ENCODE results near the gene MAP3K14. TPM values are rescaled to one million over a fixed set of nuclear protein-coding genes. Genes with fewer than 3 reads are reported as not detected.

MAP3K14 gene
- total RNA-seq, 1 experiment from 2014 or later = 10.0 TPM

DNA sequence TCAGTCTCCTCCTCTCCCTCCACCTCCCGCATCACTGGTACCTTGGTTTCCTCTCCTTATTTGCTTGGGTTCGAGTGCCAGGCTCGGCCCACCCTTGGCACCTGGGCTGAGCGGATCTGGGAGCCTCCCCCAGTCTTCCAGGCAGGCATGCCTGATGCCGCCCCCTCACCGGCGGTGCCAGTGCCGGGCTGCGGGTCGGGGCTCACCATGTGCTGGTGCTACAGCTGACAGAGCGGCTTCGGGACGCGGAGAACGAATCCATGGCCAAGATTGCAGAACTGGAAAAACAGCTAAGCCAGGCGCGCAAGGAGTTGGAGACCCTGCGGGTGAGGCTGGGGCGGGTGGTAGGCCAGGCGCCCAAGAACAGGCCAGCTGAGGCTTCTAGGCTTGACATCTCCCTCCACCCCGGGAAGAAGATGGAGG lies 75.9 kb downstream of the MAP3K14 start:
- Histone ChIP-seq H3K4me1 (peaks cover 4% of the 10 kb centered on the region), H3K27me3 (replicated peaks; ENCODE audit: control insufficient read depth, insufficient read depth, low read length) (no peaks in the 10 kb centered on the region), H3K9me3 (no peaks in the 10 kb centered on the region), H3K4me3 (ENCODE audit: low read depth, low read length) (no peak overlapping the region), H3K36me3 (ENCODE audit: control insufficient read depth, insufficient read depth, low read length) (no peaks in the 10 kb centered on the region)
- BruUV-seq (replicated peaks) = no TSS peak
- peak overlapping the region; percentile 63 for H3K4me3 Mint-ChIP-seq (ENCODE audit: unreplicated experiment)
- DNase-seq = no peak
- H3K9me3 Mint-ChIP-seq (ENCODE audit: unreplicated experiment) = no peaks in the 10 kb centered on the region
- H3K27me3 Mint-ChIP-seq (ENCODE audit: insufficient read depth, unreplicated experiment) = peaks cover 3% of the 10 kb centered on the region
- no peak overlapping the region for H3K27ac Mint-ChIP-seq (ENCODE audit: unreplicated experiment)
- ChIA-PET CTCF (interaction anchor here (1.2 to 2.5 kb wide), 3 partner anchors 22 to 145 kb away, joined by 3 to 12 read pairs (median 6); partner anchors contain the start of gene ACBD4), POLR2A (interaction anchor here (1.4 kb wide), 1 partner anchor 80 kb away, joined by 7 read pairs; the partner anchor contains the start of gene HEXIM2)
- H3K36me3 Mint-ChIP-seq (ENCODE audit: insufficient read depth, unreplicated experiment) = peaks cover 14% of the 10 kb centered on the region
- H3K4me1 Mint-ChIP-seq (ENCODE audit: low read depth, unreplicated experiment) = no peaks in the 10 kb centered on the region
- TF ChIP-seq, protein P1, sequence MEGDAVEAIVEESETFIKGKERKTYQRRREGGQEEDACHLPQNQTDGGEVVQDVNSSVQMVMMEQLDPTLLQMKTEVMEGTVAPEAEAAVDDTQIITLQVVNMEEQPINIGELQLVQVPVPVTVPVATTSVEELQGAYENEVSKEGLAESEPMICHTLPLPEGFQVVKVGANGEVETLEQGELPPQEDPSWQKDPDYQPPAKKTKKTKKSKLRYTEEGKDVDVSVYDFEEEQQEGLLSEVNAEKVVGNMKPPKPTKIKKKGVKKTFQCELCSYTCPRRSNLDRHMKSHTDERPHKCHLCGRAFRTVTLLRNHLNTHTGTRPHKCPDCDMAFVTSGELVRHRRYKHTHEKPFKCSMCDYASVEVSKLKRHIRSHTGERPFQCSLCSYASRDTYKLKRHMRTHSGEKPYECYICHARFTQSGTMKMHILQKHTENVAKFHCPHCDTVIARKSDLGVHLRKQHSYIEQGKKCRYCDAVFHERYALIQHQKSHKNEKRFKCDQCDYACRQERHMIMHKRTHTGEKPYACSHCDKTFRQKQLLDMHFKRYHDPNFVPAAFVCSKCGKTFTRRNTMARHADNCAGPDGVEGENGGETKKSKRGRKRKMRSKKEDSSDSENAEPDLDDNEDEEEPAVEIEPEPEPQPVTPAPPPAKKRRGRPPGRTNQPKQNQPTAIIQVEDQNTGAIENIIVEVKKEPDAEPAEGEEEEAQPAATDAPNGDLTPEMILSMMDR (IDR thresholded peaks at IDR 0.05; ENCODE audit: insufficient read depth in 1 of 2, low read depth in 1 of 2, low read length in 1 of 2, severe bottlenecking in 1 of 2, unreplicated experiment in 1 of 2) = no peak
- intact Hi-C loops (cut with micrococcal nuclease; ENCODE audit: unreplicated experiment) = no loop called here

DNA sequence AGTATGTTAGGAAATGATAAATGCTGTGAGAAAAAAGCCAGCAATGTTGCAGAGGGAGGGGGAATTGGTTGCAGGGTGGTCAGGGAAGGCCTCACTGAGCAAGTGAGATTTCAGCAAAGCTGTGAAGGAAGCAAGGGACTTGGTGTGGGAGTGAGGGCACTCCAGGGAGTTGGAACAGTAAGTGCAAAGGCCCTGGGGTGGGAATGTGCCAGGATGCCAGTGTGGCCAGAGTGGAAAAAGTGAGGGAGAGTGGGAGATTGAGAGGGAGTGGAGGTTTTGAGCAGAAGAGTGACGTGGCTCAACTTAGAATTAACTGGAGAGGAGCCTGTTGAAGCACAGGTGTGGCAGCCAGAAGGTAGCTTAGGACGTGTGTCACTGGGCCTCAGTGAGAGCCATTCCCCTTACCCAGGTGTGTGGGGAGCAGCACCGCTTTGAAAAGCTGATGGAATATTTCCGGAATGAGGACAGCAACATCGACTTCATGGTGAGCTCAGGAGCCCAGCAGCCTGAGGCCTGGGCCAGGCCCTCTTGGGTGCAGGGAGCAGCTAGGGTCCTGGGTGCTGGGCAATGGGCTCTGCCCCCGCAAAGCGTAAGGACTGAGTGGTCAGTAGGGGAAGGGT lies 78.6 kb downstream of the MAP3K14 start:
- no peaks in the 10 kb centered on the region for H3K4me1 Mint-ChIP-seq (ENCODE audit: low read depth, unreplicated experiment)
- no peaks in the 10 kb centered on the region for H3K36me3 ChIP-seq (ENCODE audit: control insufficient read depth, insufficient read depth, low read length)
- intact Hi-C loops (cut with micrococcal nuclease; ENCODE audit: unreplicated experiment) = no loop called here
- ChIA-PET CTCF (no interaction called here), POLR2A (no interaction called here)
- BruUV-seq (replicated peaks) = no TSS peak
- H3K27ac Mint-ChIP-seq (ENCODE audit: unreplicated experiment) = no peak overlapping the region
- no peak for DNase-seq
- H3K9me3 ChIP-seq = no peaks in the 10 kb centered on the region
- H3K27me3 Mint-ChIP-seq (ENCODE audit: insufficient read depth, unreplicated experiment) = peaks cover 6% of the 10 kb centered on the region
- H3K4me3 ChIP-seq (ENCODE audit: low read depth, low read length) = no peak overlapping the region
- H3K9me3 Mint-ChIP-seq (ENCODE audit: unreplicated experiment) = no peaks in the 10 kb centered on the region
- TF ChIP-seq, protein P1 (IDR thresholded peaks at IDR 0.05; ENCODE audit: insufficient read depth in 1 of 2, low read depth in 1 of 2, low read length in 1 of 2, severe bottlenecking in 1 of 2, unreplicated experiment in 1 of 2) = no peak
- H3K4me3 Mint-ChIP-seq (ENCODE audit: unreplicated experiment) = no peak overlapping the region
- peaks cover 14% of the 10 kb centered on the region for H3K36me3 Mint-ChIP-seq (ENCODE audit: insufficient read depth, unreplicated experiment)
- H3K27me3 ChIP-seq (replicated peaks; ENCODE audit: control insufficient read depth, insufficient read depth, low read length) = no peaks in the 10 kb centered on the region
- peaks cover 4% of the 10 kb centered on the region for H3K4me1 ChIP-seq

DNA sequence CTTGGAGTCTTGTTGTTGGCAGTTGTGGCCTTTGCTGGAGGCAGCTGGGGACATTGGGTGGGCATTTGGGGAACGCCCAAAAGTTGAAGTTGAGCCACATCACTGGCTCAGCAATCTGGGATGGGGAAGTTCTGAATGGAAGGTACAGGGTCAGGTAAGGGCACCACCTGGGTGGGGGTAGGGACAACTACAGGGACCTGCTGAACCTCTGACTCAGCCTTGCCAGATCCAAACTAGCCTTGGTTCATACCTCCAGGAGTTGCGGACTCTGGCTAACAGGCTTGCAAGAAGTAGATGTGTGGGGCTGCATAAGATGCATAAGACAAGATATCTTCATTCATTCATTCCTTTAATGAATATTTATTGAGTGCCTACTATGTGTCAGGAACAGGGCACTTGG lies 79.1 kb downstream of the MAP3K14 start:
- Histone ChIP-seq H3K4me1 (peaks cover 4% of the 10 kb centered on the region), H3K36me3 (ENCODE audit: control insufficient read depth, insufficient read depth, low read length) (no peaks in the 10 kb centered on the region), H3K4me3 (ENCODE audit: low read depth, low read length) (no peak overlapping the region), H3K9me3 (no peaks in the 10 kb centered on the region), H3K27me3 (replicated peaks; ENCODE audit: control insufficient read depth, insufficient read depth, low read length) (no peaks in the 10 kb centered on the region)
- BruUV-seq (replicated peaks) = no TSS peak
- H3K27ac Mint-ChIP-seq (ENCODE audit: unreplicated experiment) = no peak overlapping the region
- CTCF ChIA-PET = no interaction called here
- POLR2A ChIA-PET = no interaction called here
- H3K4me1 Mint-ChIP-seq (ENCODE audit: low read depth, unreplicated experiment) = no peaks in the 10 kb centered on the region
- no peak overlapping the region for H3K4me3 Mint-ChIP-seq (ENCODE audit: unreplicated experiment)
- H3K27me3 Mint-ChIP-seq (ENCODE audit: insufficient read depth, unreplicated experiment) = peaks cover 6% of the 10 kb centered on the region
- intact Hi-C loops (cut with micrococcal nuclease; ENCODE audit: unreplicated experiment) = no loop called here
- no peak for DNase-seq
- no peaks in the 10 kb centered on the region for H3K9me3 Mint-ChIP-seq (ENCODE audit: unreplicated experiment)
- TF ChIP-seq, protein P1 (IDR thresholded peaks at IDR 0.05; ENCODE audit: insufficient read depth in 1 of 2, low read depth in 1 of 2, low read length in 1 of 2, severe bottlenecking in 1 of 2, unreplicated experiment in 1 of 2) = no peak
- peaks cover 10% of the 10 kb centered on the region for H3K36me3 Mint-ChIP-seq (ENCODE audit: insufficient read depth, unreplicated experiment)

Measured in Caco-2 (cell line).